Hepatocyte (in vitro differentiated cells): ENCODE results near the gene ARHGAP1.

Experiments used
- EZH2 ChIP-seq: fragments of 200-600 bp; sonication (generic); IDR thresholded peaks from 2 replicates; pipeline ENCODE4 v1.6.1; 2016; ENCODE audit warnings: antibody characterized with exemption, mild to moderate bottlenecking, borderline replicate concordance
- EZH2phosphoT487 ChIP-seq: fragments of 200-600 bp; sonication (generic); IDR thresholded peaks from one replicate; pipeline ENCODE4 v1.6.1; 2018; ENCODE audit warnings: antibody characterized with exemption, mild to moderate bottlenecking, low read depth, moderate library complexity; ENCODE audit not compliant: unreplicated experiment, severe bottlenecking

GRCh38 chr11:46663277-46663940 is 37.0 kb downstream of the ARHGAP1 start:
- TF ChIP-seq EZH2 (no peak), EZH2phosphoT487 (no peak)
